Liver (tissue), 5 donors: ENCODE data around the gene GAS2L3. TPM values are rescaled to one million over a fixed set of nuclear protein-coding genes. Genes with fewer than 3 reads are reported as not detected.

ENCODE experiments used
- polyA plus RNA-seq, 2 donors: library from polyadenylated mRNA; stranded (reverse) in 1 of 2; unstranded in 1 of 2; fragments of 200-250 nt in 1 of 2; fragments of >200 nt in 1 of 2; fragmentation: Nextera tagmentation in 1 of 2; extraction: Ambion mirVana in 1 of 2; gene quantifications; one replicate each; pipeline versions ENCODE4 v1.2.1 to v1.2.3, GENCODE V29; 2013 to 2015
- small RNA-seq: library from RNA; depleted of rRNA; stranded (forward); fragments of <200 nt; gene quantifications from one replicate; pipeline ENCODE3, GENCODE V24; 2014
- total RNA-seq, 2 donors: library from RNA; depleted of rRNA; stranded (reverse); fragments of >200 nt; gene quantifications; one replicate each; pipeline ENCODE4 v1.2.3, GENCODE V29; 2014
- donor health status: healthy.
- donor health status: healthy.
- donor health status: healthy.

The GAS2L3 gene
- total and polyA plus RNA-seq, 4 donors: 0.76 to 17.6 (median 2.4) TPM

Small RNA genes lying within 50 kb of the gene (small RNA-seq; reads per million reads assigned to genes)
- not detected for gene AC010200.2

Other genes with a start within 250 kb of the GAS2L3 start
- 1 to 10 TPM in 1 of 2 donors, under 1 TPM in 1; 0.08 to 3.9 TPM for gene SLC17A8, start 216.6 kb upstream of the GAS2L3 start, total RNA-seq
- under 1 TPM; 0.20 to 0.29 TPM for gene SLC17A8, start 216.6 kb upstream of the GAS2L3 start, polyA plus RNA-seq
- 100 to 1,000 TPM in 1 of 2 donors, 10 to 100 TPM in 1; 46.8 to 106 TPM for gene NR1H4, start 99.8 kb upstream of the GAS2L3 start, total RNA-seq
- gene NR1H4, start 99.8 kb upstream of the GAS2L3 start, polyA plus RNA-seq: 10 to 100 TPM; 33.5 to 63.1 TPM
- gene ANO4, start 221.1 kb downstream of the GAS2L3 start, total RNA-seq: 1 to 10 TPM in 1 of 2 donors, under 1 TPM in 1; 0.17 to 2.2 TPM
- gene ANO4, start 221.1 kb downstream of the GAS2L3 start, polyA plus RNA-seq: under 1 TPM in 1 of 2 donors, not detected in 1; 0.08 TPM